ENCODE results near the gene KRTAP6-1. TPM values are rescaled to one million over a fixed set of nuclear protein-coding genes. Genes with fewer than 3 reads are reported as not detected.

Gene KRTAP6-1
- polyA plus RNA-seq, 1 donor from 2014 or later: not detected

GRCh38 chr21:30612132-30612531, 1.6 kb downstream of the KRTAP6-1 start:
- H3K4me2 ChIP-seq (ENCODE audit: low read length): no peak overlapping the region
- H3K9me2 ChIP-seq (ENCODE audit: insufficient read depth, low read length): no peaks in the 10 kb centered on the region
- H3K36me3 ChIP-seq (ENCODE audit: insufficient read depth, low read length): no peaks in the 10 kb centered on the region
- no peak overlapping the region for H3K9ac ChIP-seq (ENCODE audit: low read length)
- H3K27me3 ChIP-seq (ENCODE audit: insufficient read depth, low read depth, low read length): no peaks in the 10 kb centered on the region
- H4K20me1 ChIP-seq (ENCODE audit: insufficient read depth): no peaks in the 10 kb centered on the region
- no peaks in the 10 kb centered on the region for H3K79me2 ChIP-seq (replicated peaks; ENCODE audit: insufficient read depth, low read length)
- no peak overlapping the region for H3K4me3 ChIP-seq (ENCODE audit: low read length)
- no peak for TF ChIP-seq MXI1 (conservative IDR thresholded peaks at IDR 0.05; ENCODE audit: poor library complexity, severe bottlenecking)
- TF ChIP-seq TAF1 (IDR thresholded peaks at IDR 0.05; ENCODE audit: low read depth): no peak
- no peak for TF ChIP-seq RAD21 (conservative IDR thresholded peaks at IDR 0.05)
- no peak for TF ChIP-seq POLR2AphosphoS5 (IDR thresholded peaks at IDR 0.05)
- TF ChIP-seq, protein P1, sequence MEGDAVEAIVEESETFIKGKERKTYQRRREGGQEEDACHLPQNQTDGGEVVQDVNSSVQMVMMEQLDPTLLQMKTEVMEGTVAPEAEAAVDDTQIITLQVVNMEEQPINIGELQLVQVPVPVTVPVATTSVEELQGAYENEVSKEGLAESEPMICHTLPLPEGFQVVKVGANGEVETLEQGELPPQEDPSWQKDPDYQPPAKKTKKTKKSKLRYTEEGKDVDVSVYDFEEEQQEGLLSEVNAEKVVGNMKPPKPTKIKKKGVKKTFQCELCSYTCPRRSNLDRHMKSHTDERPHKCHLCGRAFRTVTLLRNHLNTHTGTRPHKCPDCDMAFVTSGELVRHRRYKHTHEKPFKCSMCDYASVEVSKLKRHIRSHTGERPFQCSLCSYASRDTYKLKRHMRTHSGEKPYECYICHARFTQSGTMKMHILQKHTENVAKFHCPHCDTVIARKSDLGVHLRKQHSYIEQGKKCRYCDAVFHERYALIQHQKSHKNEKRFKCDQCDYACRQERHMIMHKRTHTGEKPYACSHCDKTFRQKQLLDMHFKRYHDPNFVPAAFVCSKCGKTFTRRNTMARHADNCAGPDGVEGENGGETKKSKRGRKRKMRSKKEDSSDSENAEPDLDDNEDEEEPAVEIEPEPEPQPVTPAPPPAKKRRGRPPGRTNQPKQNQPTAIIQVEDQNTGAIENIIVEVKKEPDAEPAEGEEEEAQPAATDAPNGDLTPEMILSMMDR (IDR thresholded peaks at IDR 0.05; ENCODE audit: poor library complexity, severe bottlenecking): no peak
- TF ChIP-seq, protein P2, sequence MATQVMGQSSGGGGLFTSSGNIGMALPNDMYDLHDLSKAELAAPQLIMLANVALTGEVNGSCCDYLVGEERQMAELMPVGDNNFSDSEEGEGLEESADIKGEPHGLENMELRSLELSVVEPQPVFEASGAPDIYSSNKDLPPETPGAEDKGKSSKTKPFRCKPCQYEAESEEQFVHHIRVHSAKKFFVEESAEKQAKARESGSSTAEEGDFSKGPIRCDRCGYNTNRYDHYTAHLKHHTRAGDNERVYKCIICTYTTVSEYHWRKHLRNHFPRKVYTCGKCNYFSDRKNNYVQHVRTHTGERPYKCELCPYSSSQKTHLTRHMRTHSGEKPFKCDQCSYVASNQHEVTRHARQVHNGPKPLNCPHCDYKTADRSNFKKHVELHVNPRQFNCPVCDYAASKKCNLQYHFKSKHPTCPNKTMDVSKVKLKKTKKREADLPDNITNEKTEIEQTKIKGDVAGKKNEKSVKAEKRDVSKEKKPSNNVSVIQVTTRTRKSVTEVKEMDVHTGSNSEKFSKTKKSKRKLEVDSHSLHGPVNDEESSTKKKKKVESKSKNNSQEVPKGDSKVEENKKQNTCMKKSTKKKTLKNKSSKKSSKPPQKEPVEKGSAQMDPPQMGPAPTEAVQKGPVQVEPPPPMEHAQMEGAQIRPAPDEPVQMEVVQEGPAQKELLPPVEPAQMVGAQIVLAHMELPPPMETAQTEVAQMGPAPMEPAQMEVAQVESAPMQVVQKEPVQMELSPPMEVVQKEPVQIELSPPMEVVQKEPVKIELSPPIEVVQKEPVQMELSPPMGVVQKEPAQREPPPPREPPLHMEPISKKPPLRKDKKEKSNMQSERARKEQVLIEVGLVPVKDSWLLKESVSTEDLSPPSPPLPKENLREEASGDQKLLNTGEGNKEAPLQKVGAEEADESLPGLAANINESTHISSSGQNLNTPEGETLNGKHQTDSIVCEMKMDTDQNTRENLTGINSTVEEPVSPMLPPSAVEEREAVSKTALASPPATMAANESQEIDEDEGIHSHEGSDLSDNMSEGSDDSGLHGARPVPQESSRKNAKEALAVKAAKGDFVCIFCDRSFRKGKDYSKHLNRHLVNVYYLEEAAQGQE (IDR thresholded peaks at IDR 0.05; ENCODE audit: borderline replicate concordance): no peak
- TF ChIP-seq SMC3 (conservative IDR thresholded peaks at IDR 0.05; ENCODE audit: poor library complexity): no peak
- no peak for TF ChIP-seq EP300 (conservative IDR thresholded peaks at IDR 0.05; ENCODE audit: poor library complexity, severe bottlenecking)
- no peaks in the 10 kb centered on the region for H3K9me3 ChIP-seq (ENCODE audit: low read length)
- no peak overlapping the region for H3K27ac ChIP-seq (ENCODE audit: low read length)
- no peaks in the 10 kb centered on the region for H3F3A ChIP-seq (ENCODE audit: insufficient read depth, low read length, poor library complexity, severe bottlenecking)
- no peak overlapping the region for H2AFZ ChIP-seq (ENCODE audit: low read depth, low read length)

GRCh38 chr21:30605968-30606367, 7.8 kb downstream of the KRTAP6-1 start:
- Histone ChIP-seq H3K79me2 (replicated peaks; ENCODE audit: insufficient read depth, low read length) (no peaks in the 10 kb centered on the region), H3K36me3 (ENCODE audit: insufficient read depth, low read length) (no peaks in the 10 kb centered on the region), H2AFZ (ENCODE audit: low read depth, low read length) (no peak overlapping the region), H4K20me1 (ENCODE audit: insufficient read depth) (no peaks in the 10 kb centered on the region), H3K9me2 (ENCODE audit: insufficient read depth, low read length) (no peaks in the 10 kb centered on the region), H3K9ac (ENCODE audit: low read length) (no peak overlapping the region), H3K4me2 (ENCODE audit: low read length) (no peak overlapping the region), H3K27ac (ENCODE audit: low read length) (no peak overlapping the region), H3K4me3 (ENCODE audit: low read length) (no peak overlapping the region), H3K9me3 (ENCODE audit: low read length) (no peaks in the 10 kb centered on the region), H3F3A (ENCODE audit: insufficient read depth, low read length, poor library complexity, severe bottlenecking) (no peaks in the 10 kb centered on the region), H3K27me3 (ENCODE audit: insufficient read depth, low read depth, low read length) (no peaks in the 10 kb centered on the region)
- TF ChIP-seq, protein P1 (IDR thresholded peaks at IDR 0.05; ENCODE audit: poor library complexity, severe bottlenecking): no peak
- TF ChIP-seq POLR2AphosphoS5 (IDR thresholded peaks at IDR 0.05) (no peak), SMC3 (conservative IDR thresholded peaks at IDR 0.05; ENCODE audit: poor library complexity) (no peak), EP300 (conservative IDR thresholded peaks at IDR 0.05; ENCODE audit: poor library complexity, severe bottlenecking) (no peak), TAF1 (IDR thresholded peaks at IDR 0.05; ENCODE audit: low read depth) (no peak), MXI1 (conservative IDR thresholded peaks at IDR 0.05; ENCODE audit: poor library complexity, severe bottlenecking) (no peak)
- TF ChIP-seq, protein P2 (IDR thresholded peaks at IDR 0.05; ENCODE audit: borderline replicate concordance): no peak

Measured in neural cell (in vitro differentiated cells).